HepG2 (cell line): Measurements from ENCODE around the gene ARL11. TPM values are rescaled to one million over a fixed set of nuclear protein-coding genes. Genes with fewer than 3 reads are reported as not detected.
A peak's percentile ranks its signal among the peaks of the same experiment; 100 is the strongest.

Experiments
- ATAC-seq: fragments of 200-7000 bp; cut with Tn5 transposase; 3 replicates; pipeline ENCODE4 v1.9.1; 2020; ENCODE audit warnings: mild to moderate bottlenecking, moderate library complexity
- BruUV-seq: library from RNA; stranded (reverse); fragments of 400-500 nt; replicated peaks from 2 replicates; lab custom pipeline; 2021; lab: Mats Ljungman, UMichigan
- CTCF ChIA-PET: fragments of 300-600 bp; formaldehyde crosslinking; extraction: SDS; loops from one replicate; lab custom pipeline; 2021; ENCODE audit warnings: low total read pairs, inconsistent platforms, low intra/inter-chr PET ratio; lab: Yijun Ruan, JAX
- POLR2A ChIA-PET: fragments of 350-600 bp; sonication (Branson Sonifier 250); formaldehyde crosslinking; loops from one replicate; lab custom pipeline; 2020; ENCODE audit warnings: antibody characterized with exemption, inconsistent platforms; lab: Yijun Ruan, JAX
- DNase-seq: peaks from one replicate; pipeline ENCODE4 v3.0.0-alpha.2; 2015; ENCODE audit warnings: low spot score
- FAIRE-seq: peaks from 3 replicates; lab custom pipeline; 2011; peaks lifted over from hg19 to GRCh38; lab: Jason Lieb, UNC
- H2AFZ ChIP-seq: one replicate; pipeline ENCODE4 v1.6.1; 2011; ENCODE audit warnings: low read length, inconsistent platforms
- H3K27ac ChIP-seq: fragments of 300-600 bp; 3 replicates; pipeline ENCODE4 v1.8.0; 2011; ENCODE audit warnings: mixed run types, mild to moderate bottlenecking, mixed read lengths, low read length, inconsistent platforms; ENCODE audit not compliant: insufficient read depth; ENCODE audit errors: extremely low read length
- H3K27me3 ChIP-seq, 2 experiments: fragments of 200-600 bp in 1 of 2; 2 replicates in 1 of 2; 3 replicates in 1 of 2; pipeline versions ENCODE4 v1.6.0 to v1.8.0; 2011; ENCODE audit warnings: low read length in 2 of 2, mild to moderate bottlenecking in 2 of 2, moderate library complexity in 2 of 2, inconsistent platforms in 1 of 2; ENCODE audit not compliant: insufficient read depth in 2 of 2, control insufficient read depth in 1 of 2
- H3K36me3 ChIP-seq, 2 experiments: fragments of 200-600 bp in 1 of 2; replicated peaks in 1 of 2; 2 replicates in 1 of 2; 3 replicates in 1 of 2; pipeline versions ENCODE4 v1.5.1 to v1.8.0; 2011; ENCODE audit warnings: low read length in 2 of 2, inconsistent platforms in 1 of 2; ENCODE audit not compliant: insufficient read depth in 2 of 2, control insufficient read depth in 1 of 2
- H3K4me1 ChIP-seq: 2 replicates; pipeline ENCODE4 v1.5.1; 2012; ENCODE audit warnings: low read length, inconsistent platforms; ENCODE audit not compliant: insufficient read depth
- H3K4me2 ChIP-seq: 2 replicates; pipeline ENCODE4 v1.6.0; 2011; ENCODE audit warnings: low read depth, low read length, inconsistent platforms
- H3K4me3 ChIP-seq, 3 experiments: fragments of 200-600 bp in 1 of 3; sonication (generic), shearing (Covaris generic) in 1 of 3; replicated peaks in 1 of 3; 2 replicates each; pipeline ENCODE4 v1.5.1; 2011 to 2016; ENCODE audit warnings: low read length in 3 of 3, inconsistent platforms in 2 of 3, low read depth in 2 of 3, mild to moderate bottlenecking in 2 of 3, control low read depth in 1 of 3, mixed read lengths in 1 of 3; ENCODE audit not compliant: insufficient read depth in 1 of 3
- H3K79me2 ChIP-seq: one replicate; pipeline ENCODE4 v1.6.1; 2011; ENCODE audit warnings: low read length, inconsistent platforms; ENCODE audit not compliant: insufficient read depth
- H3K9ac ChIP-seq: 2 replicates; pipeline ENCODE4 v1.6.0; 2011; ENCODE audit warnings: mild to moderate bottlenecking, low read depth, low read length, inconsistent platforms; ENCODE audit not compliant: insufficient read depth
- H3K9me3 ChIP-seq: 2 replicates; pipeline ENCODE4 v1.5.1; 2012; ENCODE audit warnings: mild to moderate bottlenecking, low read length
- H4K20me1 ChIP-seq: 2 replicates; pipeline ENCODE4 v1.6.0; 2011; ENCODE audit warnings: inconsistent platforms, mild to moderate bottlenecking, low read length, moderate library complexity; ENCODE audit not compliant: insufficient read depth
- KLF16 ChIP-seq, 2 experiments: sonication (generic) in 1 of 2; formaldehyde crosslinking in 1 of 2; IDR thresholded peaks; 2 replicates each; pipeline versions ENCODE4 v1.6.1 to v1.8.0; 2016 to 2023; ENCODE audit warnings: missing genetic modification reagents in 2 of 2, missing compliant biosample characterization in 1 of 2
- NFE2L2 ChIP-seq: fragments of 150-350 bp; IDR thresholded peaks from 2 replicates; pipeline ENCODE4 v1.6.1; 2014; ENCODE audit warnings: low read length
- POLR2A ChIP-seq, 2 experiments: IDR thresholded peaks; 2 replicates each; pipeline ENCODE4 v1.6.1; 2011; ENCODE audit warnings: low read depth in 2 of 2, low read length in 2 of 2, mild to moderate bottlenecking in 1 of 2, moderate library complexity in 1 of 2; ENCODE audit not compliant: insufficient read depth in 1 of 2
- ZC3H13 ChIP-seq: sonication (generic); formaldehyde crosslinking; IDR thresholded peaks from 2 replicates; pipeline ENCODE4 v1.8.1; 2023; ENCODE audit warnings: mild to moderate bottlenecking, missing genetic modification reagents, moderate library complexity
- ZNF292 ChIP-seq: sonication (generic); formaldehyde crosslinking; IDR thresholded peaks from 2 replicates; pipeline ENCODE4 v1.8.1; 2022; ENCODE audit warnings: mild to moderate bottlenecking, low read depth, missing genetic modification reagents, borderline replicate concordance
- ZNF629 ChIP-seq: sonication (generic); formaldehyde crosslinking; conservative IDR thresholded peaks from 2 replicates; pipeline ENCODE4 v1.5.0; 2020; ENCODE audit warnings: missing genetic modification reagents
- whole genome bisulfite sequencing: methylation state at CpG from one replicate; pipeline ENCODE4 v1.1.6; 2017; ENCODE audit warnings: low lambda C conversion rate; 5-methylcytosine and 5-hydroxymethylcytosine counted together
- in situ Hi-C: cut with HindIII; loops from 2 replicates; pipeline ENCODE4 v1.10.0; 2017; ENCODE audit warnings: low pct_unique_long_range_greater_than_20kb; ENCODE audit not compliant: extremely low pct_ligation_motif_present
- intact Hi-C: fragments of 100-400 bp; cut with micrococcal nuclease; formaldehyde crosslinking; loops from one replicate; pipeline ENCODE4 v1.10.0; 2022; ENCODE audit not compliant: unreplicated experiment
- polyA plus RNA-seq, 8 experiments: library from polyadenylated mRNA; depleted of rRNA in 3 of 8; stranded (reverse) in 7 of 8; unstranded in 1 of 8; fragments of >200 nt; fragmentation: Illumina TruSeq in 4 of 8; extraction: Trizol in 4 of 8; gene quantifications; 2 replicates each; pipeline versions ENCODE4 v1.2.1 to v1.2.3, GENCODE V29; 2011 to 2016; ENCODE audit warnings: low read depth in 4 of 8, missing spikeins in 1 of 8, mixed read lengths in 1 of 8; ENCODE audit not compliant: insufficient read depth in 1 of 8
- total RNA-seq, 5 experiments: library from RNA; depleted of rRNA; stranded (reverse); fragments of >200 nt; fragmentation: Illumina TruSeq; extraction: Trizol; gene quantifications; 2 replicates each; pipeline ENCODE4 v1.2.3, GENCODE V29; 2016; ENCODE audit warnings: low read depth in 1 of 5
- TF ChIP-seq, protein P1 (sequence below): sonication (generic); formaldehyde crosslinking; IDR thresholded peaks from 2 replicates; pipeline ENCODE4 v1.5.1; 2020; ENCODE audit warnings: missing genetic modification reagents, mild to moderate bottlenecking, borderline replicate concordance

ARL11 gene
- total and polyA plus RNA-seq, 2 of the 13 experiments (the other 11 are each of a cell fraction or from before 2014, with no cell fraction given) = 0.04 to 0.22 TPM

- TF ChIP-seq, protein P1, sequence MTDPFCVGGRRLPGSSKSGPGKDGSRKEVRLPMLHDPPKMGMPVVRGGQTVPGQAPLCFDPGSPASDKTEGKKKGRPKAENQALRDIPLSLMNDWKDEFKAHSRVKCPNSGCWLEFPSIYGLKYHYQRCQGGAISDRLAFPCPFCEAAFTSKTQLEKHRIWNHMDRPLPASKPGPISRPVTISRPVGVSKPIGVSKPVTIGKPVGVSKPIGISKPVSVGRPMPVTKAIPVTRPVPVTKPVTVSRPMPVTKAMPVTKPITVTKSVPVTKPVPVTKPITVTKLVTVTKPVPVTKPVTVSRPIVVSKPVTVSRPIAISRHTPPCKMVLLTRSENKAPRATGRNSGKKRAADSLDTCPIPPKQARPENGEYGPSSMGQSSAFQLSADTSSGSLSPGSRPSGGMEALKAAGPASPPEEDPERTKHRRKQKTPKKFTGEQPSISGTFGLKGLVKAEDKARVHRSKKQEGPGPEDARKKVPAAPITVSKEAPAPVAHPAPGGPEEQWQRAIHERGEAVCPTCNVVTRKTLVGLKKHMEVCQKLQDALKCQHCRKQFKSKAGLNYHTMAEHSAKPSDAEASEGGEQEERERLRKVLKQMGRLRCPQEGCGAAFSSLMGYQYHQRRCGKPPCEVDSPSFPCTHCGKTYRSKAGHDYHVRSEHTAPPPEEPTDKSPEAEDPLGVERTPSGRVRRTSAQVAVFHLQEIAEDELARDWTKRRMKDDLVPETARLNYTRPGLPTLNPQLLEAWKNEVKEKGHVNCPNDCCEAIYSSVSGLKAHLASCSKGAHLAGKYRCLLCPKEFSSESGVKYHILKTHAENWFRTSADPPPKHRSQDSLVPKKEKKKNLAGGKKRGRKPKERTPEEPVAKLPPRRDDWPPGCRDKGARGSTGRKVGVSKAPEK (CRISPR knock-in tag) = no peak
- no peak for TF ChIP-seq KLF16 (CRISPR knock-in tag; IDR thresholded peaks at IDR 0.05)
- no peak for TF ChIP-seq ZNF629 (CRISPR knock-in tag)
These were observed 13.5 kb downstream of the ARL11 start (continued) for GRCh38 chr13:49641801-49642291.

DNA sequence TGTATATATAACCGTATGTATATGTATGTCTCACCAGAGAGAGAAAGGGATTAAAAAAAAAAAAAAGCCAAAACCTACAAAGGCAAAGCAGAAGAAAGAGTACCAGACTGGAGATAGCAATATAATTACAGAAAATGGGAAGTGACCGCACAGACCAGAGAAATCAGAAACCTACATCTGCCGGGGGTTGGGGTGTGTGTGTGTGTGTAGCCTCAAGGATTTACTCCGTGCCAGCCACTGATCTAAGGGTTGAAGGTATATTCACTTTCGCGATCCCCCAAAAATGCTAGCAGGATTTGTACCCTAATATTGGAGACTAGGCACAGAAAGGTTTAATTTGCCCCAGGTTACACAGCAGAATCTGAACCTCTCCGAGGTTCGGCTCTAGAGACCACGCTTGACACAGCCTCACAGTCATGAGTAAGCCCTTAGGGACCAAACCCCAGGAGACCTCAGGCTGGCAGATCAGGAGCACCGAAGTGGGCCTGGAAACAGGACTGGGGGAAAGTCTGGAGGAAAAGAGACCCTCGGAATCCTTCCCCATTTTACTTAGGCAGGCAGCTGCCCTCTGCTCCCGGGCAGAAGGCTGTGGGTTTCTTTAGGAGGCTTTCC is 14.8 kb downstream of the ARL11 start:
- Histone ChIP-seq H3K9ac (no peak overlapping the region), H3K27me3 (0 out of 5 replicates have a peak, but pooled peaks cover 0 to 3% of the 10 kb centered on the region in 2 experiments), H4K20me1 (no peaks in the 10 kb centered on the region), H3K27ac (no peak overlapping the region), H3K79me2 (no peaks in the 10 kb centered on the region), H3K4me1 (peaks cover 24% of the 10 kb centered on the region), H2AFZ (no peak overlapping the region), H3K9me3 (no peaks in the 10 kb centered on the region), H3K4me2 (no peak overlapping the region), H3K36me3 (no peaks in the 10 kb centered on the region), H3K4me3 (no peak overlapping the region)
- BruUV-seq = no TSS peak
- 68% methylated on average over 11 of the region's 12 CpGs for WGBS
- FAIRE-seq = no peak
- intact Hi-C loops (no loop called here), in situ Hi-C loops (no loop called here)
- ATAC-seq = peak; percentile 22; the same call in 1 of the 3 replicates
- TF ChIP-seq ZC3H13 (CRISPR knock-in tag) (no peak), NFE2L2 (no peak), ZNF292 (no peak), POLR2A (IDR thresholded peaks at IDR 0.05; ENCODE audit: insufficient read depth in 1 of 2, low read depth in 2 of 2, low read length in 2 of 2) (no peak)
- POLR2A ChIA-PET = no interaction called here
- CTCF ChIA-PET = no interaction called here
- no peak for DNase-seq
